T follicular helper cell (primary cell): Measurements from ENCODE around the gene EFCAB3.
"Not testable (repeated sequence)": the region's sequence is repeated elsewhere in the genome, so short reads cannot be mapped to it uniquely, and the experiment has no call there.

Experiments
- DNase-seq: peaks from one replicate; pipeline ENCODE4 v3.0.0-alpha.2; 2020; ENCODE audit warnings: low read depth

The EFCAB3 gene

DNA sequence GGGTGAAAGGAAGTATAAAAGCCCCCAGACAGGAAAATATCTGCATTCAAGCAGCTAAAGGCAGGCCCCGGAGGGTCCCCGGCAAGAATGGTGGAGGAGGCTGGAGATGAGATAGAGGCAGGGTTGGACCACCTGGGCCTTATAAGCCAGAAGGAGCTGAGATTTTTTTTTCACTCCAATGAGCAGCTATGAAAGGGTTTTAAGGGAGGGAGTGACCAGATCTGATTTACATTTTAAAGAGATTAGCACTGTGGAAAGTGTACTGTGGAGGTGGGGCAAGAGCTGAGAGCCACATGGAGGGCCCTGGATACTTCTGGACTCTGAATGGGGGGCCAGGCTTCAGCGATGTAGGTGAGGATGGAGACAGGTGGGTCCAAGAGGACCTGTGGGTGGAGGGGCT lies 84.1 kb downstream of the EFCAB3 start:
- DNase-seq, result not testable (repeated sequence)

DNA sequence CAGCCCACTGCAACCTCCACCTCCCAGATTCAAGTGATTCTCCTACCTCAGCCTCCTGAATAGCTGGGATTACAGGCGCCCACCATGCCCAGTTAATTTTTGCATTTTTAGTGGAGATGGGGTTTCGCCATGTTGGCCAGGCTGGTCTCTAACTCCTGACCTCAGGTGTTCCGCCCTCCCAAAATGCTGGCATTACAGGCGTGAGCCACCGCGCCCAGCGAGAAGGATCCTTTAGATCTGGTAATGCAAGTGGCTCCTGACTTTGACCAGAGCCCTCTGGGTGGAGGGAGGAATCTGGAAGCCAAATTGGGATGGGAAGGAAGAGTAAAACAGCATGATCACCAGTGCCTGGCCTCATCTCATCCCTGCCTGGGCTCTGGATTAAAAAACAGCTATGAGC lies 84.9 kb downstream of the EFCAB3 start:
- not testable (repeated sequence) for DNase-seq
